Right atrium auricular region (tissue), 2 donors: Measurements from ENCODE around the gene C10orf62. TPM values are rescaled to one million over a fixed set of nuclear protein-coding genes. Genes with fewer than 3 reads are reported as not detected.
A peak's percentile ranks its signal among the peaks of the same experiment; 100 is the strongest.

ENCODE experiments used
- DNase-seq: peaks from one replicate; pipeline ENCODE4 v3.0.0-alpha.2; 2019; ENCODE audit warnings: low spot score
- H3K27ac ChIP-seq, 2 donors: fragments of 200-600 bp; sonication (generic); 1 replicate in 1 of 2; 2 replicates in 1 of 2; pipeline ENCODE4 v1.5.1; 2016 to 2019
- H3K27me3 ChIP-seq, 2 donors: fragments of 200-600 bp; sonication (generic); one replicate each; pipeline versions ENCODE4 v1.5.1 to v1.6.0; 2017 to 2019
- H3K36me3 ChIP-seq: fragments of 200-600 bp; sonication (generic); one replicate; pipeline ENCODE4 v1.5.1; 2016
- H3K4me1 ChIP-seq, 2 donors: fragments of 200-600 bp; sonication (generic); one replicate each; pipeline versions ENCODE4 v1.5.1 to v1.6.0; 2017 to 2019
- H3K4me3 ChIP-seq, 2 donors: fragments of 200-600 bp; sonication (generic); 1 replicate in 1 of 2; 2 replicates in 1 of 2; pipeline ENCODE4 v1.5.1; 2017 to 2019; ENCODE audit warnings: mild to moderate bottlenecking in 1 of 2, moderate library complexity in 1 of 2
- H3K9me3 ChIP-seq, 2 donors: fragments of 200-600 bp; sonication (generic); one replicate each; pipeline ENCODE4 v1.5.1; 2019
- total RNA-seq, 2 donors: library from RNA; depleted of rRNA; stranded (reverse); fragments of >200 nt; gene quantifications; one replicate each; pipeline ENCODE4 v1.1.0, GENCODE V29; 2016
- TF ChIP-seq, protein P1 (sequence below), 2 donors: fragments of 200-600 bp; sonication (generic); IDR thresholded peaks; one replicate each; pipeline ENCODE4 v1.5.1; 2019; ENCODE audit warnings: antibody characterized with exemption in 2 of 2

Gene C10orf62
- total RNA-seq, 2 donors from 2014 or later: 0.35 to 0.67 TPM

- H3K27me3 ChIP-seq: no peaks in the 10 kb centered on the region
- no peaks in the 10 kb centered on the region for H3K9me3 ChIP-seq
- no peak overlapping the region for H3K27ac ChIP-seq
- no peak overlapping the region for H3K4me3 ChIP-seq
- no peaks in the 10 kb centered on the region for H3K36me3 ChIP-seq
- H3K4me1 ChIP-seq: peaks cover 0 to 60% of the 10 kb centered on the region in 2 donors
- DNase-seq: no peak
- TF ChIP-seq, protein P1, sequence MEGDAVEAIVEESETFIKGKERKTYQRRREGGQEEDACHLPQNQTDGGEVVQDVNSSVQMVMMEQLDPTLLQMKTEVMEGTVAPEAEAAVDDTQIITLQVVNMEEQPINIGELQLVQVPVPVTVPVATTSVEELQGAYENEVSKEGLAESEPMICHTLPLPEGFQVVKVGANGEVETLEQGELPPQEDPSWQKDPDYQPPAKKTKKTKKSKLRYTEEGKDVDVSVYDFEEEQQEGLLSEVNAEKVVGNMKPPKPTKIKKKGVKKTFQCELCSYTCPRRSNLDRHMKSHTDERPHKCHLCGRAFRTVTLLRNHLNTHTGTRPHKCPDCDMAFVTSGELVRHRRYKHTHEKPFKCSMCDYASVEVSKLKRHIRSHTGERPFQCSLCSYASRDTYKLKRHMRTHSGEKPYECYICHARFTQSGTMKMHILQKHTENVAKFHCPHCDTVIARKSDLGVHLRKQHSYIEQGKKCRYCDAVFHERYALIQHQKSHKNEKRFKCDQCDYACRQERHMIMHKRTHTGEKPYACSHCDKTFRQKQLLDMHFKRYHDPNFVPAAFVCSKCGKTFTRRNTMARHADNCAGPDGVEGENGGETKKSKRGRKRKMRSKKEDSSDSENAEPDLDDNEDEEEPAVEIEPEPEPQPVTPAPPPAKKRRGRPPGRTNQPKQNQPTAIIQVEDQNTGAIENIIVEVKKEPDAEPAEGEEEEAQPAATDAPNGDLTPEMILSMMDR (IDR thresholded peaks at IDR 0.05): no peak
Measured at GRCh38 chr10:97547271-97547600, 42.3 kb upstream of the C10orf62 start.

DNA sequence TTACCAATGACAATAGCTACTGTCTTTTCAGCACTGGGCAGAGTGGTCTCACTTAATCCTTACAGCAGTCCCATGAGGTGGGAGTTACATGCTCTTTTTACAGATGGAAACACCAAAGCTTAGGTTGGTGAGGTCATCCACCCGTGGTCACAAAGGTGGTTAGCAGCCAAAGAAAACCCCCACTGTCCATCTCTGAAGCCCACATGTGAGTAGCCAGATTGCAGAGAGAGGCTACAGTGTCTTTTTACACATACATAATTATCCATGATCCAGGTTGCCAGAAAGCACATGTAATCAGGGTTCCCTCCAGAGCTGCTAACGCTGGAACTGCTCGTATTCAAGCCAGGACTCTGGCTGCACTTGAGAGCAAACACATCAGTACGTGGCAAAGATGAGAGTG lies 41.6 kb upstream of the C10orf62 start:
- H3K4me3 ChIP-seq: no peak overlapping the region
- peaks cover 0 to 53% of the 10 kb centered on the region in 2 donors for H3K4me1 ChIP-seq
- H3K27me3 ChIP-seq: no peaks in the 10 kb centered on the region
- peak overlapping the region in 1 of 2 donors; percentile 13 for H3K27ac ChIP-seq
- TF ChIP-seq, protein P1 (IDR thresholded peaks at IDR 0.05): no peak
- H3K9me3 ChIP-seq: no peaks in the 10 kb centered on the region
- no peaks in the 10 kb centered on the region for H3K36me3 ChIP-seq
- DNase-seq: no peak

DNA sequence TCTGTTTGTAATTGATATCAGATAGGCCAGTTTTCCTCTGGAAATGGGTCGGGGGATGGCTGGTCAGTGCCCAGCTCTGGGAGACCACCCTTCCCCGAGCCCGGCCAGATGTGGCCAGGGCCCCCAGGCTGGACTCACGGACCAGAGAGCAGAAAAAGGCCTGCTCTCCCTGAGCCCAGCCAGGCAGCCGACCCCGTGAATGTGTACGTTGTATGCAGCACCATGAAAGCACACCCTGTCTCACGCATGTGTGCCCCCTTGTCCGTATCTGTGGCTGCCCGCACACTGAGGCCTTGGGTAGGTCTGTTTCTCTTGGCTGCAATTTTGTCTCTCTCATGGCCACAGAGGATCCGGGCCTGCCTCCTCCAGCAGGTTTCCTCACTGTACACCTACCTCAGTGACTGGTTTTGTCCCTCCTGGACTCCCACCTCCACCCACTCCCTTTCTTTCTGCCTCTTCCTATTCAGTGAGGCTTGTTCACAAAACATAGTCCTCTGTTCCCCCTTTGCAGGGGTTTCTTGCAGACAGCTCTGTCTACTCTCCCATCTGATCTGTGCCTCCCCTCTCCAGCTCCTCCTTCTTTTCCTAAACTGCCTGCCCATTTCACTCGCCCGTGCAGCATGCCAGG lies 40.6 kb upstream of the C10orf62 start:
- DNase-seq: no peak
- Histone ChIP-seq H3K4me3 (no peak overlapping the region), H3K9me3 (no peaks in the 10 kb centered on the region), H3K27ac (peak overlapping the region; percentile 44 to 49), H3K4me1 (peaks cover 0 to 52% of the 10 kb centered on the region in 2 donors), H3K27me3 (no peaks in the 10 kb centered on the region), H3K36me3 (no peaks in the 10 kb centered on the region)
- TF ChIP-seq, protein P1 (IDR thresholded peaks at IDR 0.05): no peak

- Histone ChIP-seq H3K4me1 (peaks cover 0 to 52% of the 10 kb centered on the region in 2 donors), H3K27ac (peak overlapping the region; percentile 44 to 49), H3K9me3 (no peaks in the 10 kb centered on the region), H3K36me3 (no peaks in the 10 kb centered on the region), H3K27me3 (no peaks in the 10 kb centered on the region), H3K4me3 (no peak overlapping the region)
- TF ChIP-seq, protein P1 (IDR thresholded peaks at IDR 0.05): no peak
- no peak for DNase-seq
Measured at GRCh38 chr10:97549587-97550322, 39.8 kb upstream of the C10orf62 start.

- Histone ChIP-seq H3K9me3 (no peaks in the 10 kb centered on the region), H3K4me3 (no peak overlapping the region), H3K4me1 (peaks cover 0 to 52% of the 10 kb centered on the region in 2 donors), H3K27ac (peak overlapping the region; percentile 44 to 49), H3K36me3 (no peaks in the 10 kb centered on the region), H3K27me3 (no peaks in the 10 kb centered on the region)
- TF ChIP-seq, protein P1 (IDR thresholded peaks at IDR 0.05): no peak
- DNase-seq: no peak
Measured at GRCh38 chr10:97550336-97551149, 39.0 kb upstream of the C10orf62 start.
